GM10847 (cell line): ENCODE data around the gene CDH23.

Experiments used
- POLR2A ChIP-seq: IDR thresholded peaks from 2 replicates; pipeline ENCODE4 v1.6.1; 2011; ENCODE audit not compliant: insufficient read length; ENCODE audit errors: extremely low read depth

Gene CDH23

DNA sequence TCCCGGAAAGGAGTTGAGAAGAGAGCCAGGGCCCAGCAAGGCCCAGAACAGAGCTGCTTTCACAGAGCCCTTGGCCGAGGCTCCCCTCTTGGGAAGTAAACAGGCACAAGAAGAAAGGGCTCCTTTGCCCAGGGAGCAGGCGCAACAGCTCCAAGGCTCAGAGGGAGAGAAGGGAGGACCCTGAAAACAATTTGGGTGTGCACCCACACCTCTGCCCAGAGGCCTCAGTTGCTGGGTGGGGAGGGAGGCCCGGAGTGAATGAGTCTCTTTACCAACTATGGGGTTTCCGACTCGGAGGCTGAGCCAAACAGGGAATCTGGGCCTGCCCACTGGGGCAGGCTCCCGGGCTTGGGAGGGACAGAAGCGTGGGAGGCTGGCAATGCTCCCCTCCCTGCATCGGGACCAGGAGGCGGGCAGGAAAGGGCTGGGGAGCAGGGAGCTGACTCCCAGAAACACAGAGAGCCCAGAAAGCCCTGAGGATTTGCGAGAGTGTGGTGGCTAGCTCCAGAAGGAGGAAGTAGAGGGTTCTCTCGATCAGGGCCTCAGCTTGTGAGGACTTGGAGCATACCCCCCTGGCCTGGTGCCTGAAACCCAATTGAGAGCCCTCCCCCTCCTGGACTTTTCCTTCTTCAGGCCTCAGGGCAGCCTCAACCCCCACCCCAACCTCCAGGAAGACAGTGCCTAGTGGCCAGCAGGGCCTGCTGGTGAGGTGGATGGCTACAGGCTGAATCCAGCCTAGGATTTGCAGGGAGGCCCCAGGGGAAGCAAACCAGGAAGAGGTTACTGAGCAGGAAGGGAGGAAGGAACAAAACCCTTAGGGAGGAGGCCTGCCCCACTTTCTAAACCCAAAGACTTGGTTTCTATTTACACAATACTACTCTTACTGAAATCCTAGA is 316.7 kb downstream of the CDH23 start:
- TF ChIP-seq POLR2A, result no peak

DNA sequence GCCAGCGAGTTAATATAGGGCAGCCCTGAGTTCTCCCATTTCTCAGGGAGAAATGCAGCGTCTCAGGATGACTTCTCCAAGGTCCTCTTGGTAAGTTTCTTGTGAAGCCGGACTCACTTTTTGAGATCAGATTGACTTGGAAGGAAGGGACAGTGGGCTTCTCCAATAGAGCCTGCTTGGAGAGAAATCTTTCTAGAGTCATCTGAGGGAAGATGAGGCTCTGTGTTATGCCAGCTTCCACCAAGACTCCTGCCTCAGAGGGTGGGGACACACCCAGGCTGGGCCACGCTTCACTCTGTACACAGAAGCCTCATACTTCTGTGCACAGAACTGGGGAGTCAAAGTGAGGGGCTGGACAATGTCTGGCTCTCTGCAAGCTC is 317.3 kb downstream of the CDH23 start:
- TF ChIP-seq POLR2A, result no peak

DNA sequence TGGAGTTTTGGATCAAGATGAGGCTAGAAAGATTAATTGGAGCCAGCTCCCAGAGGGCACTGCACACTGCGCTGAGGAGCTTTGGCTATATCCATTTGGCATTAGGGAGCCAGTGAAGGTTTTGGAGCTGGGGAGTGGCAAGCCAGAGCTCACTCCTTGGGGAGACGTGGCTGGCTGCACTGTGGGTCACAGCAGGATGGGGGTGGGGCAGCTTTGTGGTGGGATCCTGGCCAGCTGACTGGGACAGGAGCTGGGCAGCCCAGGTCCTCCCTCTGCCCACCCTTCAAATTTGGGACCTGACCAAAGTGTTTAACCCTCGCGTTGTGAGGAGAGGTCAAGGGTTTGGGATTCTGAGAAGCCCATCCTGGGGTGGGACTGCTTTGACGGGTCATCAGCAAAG is 317.9 kb downstream of the CDH23 start:
- TF ChIP-seq POLR2A, result no peak

GRCh38 chr10:71715026-71715425 is 318.3 kb downstream of the CDH23 start:
- TF ChIP-seq POLR2A, result no peak

- no peak for TF ChIP-seq POLR2A
These were observed 319.1 kb downstream of the CDH23 start for GRCh38 chr10:71715860-71716259.

- TF ChIP-seq POLR2A, result no peak
These were observed 319.7 kb downstream of the CDH23 start for GRCh38 chr10:71716426-71716825.

DNA sequence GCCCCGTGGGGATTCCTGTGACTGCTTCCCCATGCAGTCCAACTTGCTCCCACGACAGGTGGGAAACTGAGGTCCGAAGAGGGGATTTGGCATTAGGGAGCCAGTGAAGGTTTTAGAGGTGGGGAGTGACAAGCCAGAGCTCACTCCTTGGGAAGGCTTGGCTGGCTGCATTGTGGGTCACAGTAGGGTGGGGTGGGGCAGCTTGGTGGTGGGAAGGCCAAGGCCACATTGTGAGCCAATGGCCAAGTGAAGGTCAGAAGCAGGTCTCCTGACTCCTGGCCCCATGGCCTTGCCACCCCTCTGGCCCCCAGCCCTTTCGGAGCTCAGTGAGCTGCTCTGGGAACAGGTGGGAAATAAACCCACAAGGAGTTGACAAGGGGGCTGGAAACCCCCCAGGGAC is 320.3 kb downstream of the CDH23 start:
- no peak for TF ChIP-seq POLR2A

GRCh38 chr10:71717551-71717951 is 320.8 kb downstream of the CDH23 start:
- no peak for TF ChIP-seq POLR2A

GRCh38 chr10:71718165-71718698 is 321.5 kb downstream of the CDH23 start:
- TF ChIP-seq POLR2A, result no peak

GRCh38 chr10:71719042-71719441 is 322.3 kb downstream of the CDH23 start:
- no peak for TF ChIP-seq POLR2A

DNA sequence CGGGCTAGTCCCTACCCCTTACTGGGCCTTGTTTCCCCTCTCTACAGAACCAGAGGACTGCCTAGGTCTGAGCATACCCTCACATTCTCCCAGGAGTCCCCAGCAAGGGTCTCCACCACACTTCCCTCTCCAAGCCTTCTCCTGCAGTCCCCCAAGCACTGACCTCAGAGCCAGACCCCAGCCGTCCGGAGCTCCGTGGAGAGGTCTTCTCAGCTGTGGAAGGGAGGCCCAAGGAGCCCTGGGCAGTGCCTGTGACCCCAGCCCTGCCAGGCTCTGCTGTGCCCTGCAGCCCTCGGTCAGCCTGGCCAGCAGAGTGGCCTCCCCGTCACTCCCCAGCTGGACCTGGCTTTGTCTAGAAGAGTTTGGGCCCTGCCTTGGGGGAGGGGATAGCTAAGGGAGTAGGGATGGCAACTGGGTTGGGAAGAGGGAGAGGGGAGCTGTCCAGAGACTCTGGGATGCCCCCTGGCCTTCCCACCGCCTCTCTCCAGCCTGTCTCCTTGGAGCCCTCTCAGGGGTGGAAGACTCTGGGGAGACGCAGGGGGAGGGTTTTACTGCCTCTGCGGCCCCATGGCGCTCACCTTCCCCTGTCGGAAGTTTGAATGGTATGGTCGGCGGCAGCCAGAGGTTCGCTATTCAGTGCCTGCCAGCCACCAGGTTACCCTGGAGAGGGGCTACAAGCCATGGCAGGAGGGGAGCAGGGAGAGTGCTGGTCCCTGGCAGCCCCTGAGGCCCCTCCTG is 322.9 kb downstream of the CDH23 start, which contains the start of gene C10orf105:
C10orf105 (minus strand) TSS at position 315 of the 738 bp plus-strand sequence. CDS start 3,441 bp downstream, outside the sequence.
- TF ChIP-seq POLR2A, result no peak

DNA sequence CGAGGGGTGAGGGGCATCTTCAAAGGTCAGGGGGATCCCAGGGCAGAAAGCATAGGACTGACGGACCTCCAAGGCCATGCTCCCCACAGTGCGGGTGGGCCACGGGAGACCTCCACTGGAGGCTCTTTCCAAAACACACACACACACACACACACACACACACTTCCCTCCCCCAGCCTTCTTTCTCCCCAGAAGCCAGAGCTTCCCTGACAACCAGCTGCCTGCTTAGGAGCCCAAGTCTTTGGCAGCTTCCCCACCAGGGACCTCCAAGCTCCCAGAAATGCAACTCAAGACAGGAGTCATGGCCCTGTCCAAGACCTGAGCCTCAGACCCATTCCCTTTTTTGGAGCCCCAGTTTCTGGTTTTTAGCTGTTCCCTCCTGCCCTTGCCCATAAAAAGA is 323.6 kb downstream of the CDH23 start:
- TF ChIP-seq POLR2A, result no peak

GRCh38 chr10:71721313-71721712 is 324.6 kb downstream of the CDH23 start:
- no peak for TF ChIP-seq POLR2A

GRCh38 chr10:71722849-71723248 is 326.1 kb downstream of the CDH23 start:
- TF ChIP-seq POLR2A, result no peak

DNA sequence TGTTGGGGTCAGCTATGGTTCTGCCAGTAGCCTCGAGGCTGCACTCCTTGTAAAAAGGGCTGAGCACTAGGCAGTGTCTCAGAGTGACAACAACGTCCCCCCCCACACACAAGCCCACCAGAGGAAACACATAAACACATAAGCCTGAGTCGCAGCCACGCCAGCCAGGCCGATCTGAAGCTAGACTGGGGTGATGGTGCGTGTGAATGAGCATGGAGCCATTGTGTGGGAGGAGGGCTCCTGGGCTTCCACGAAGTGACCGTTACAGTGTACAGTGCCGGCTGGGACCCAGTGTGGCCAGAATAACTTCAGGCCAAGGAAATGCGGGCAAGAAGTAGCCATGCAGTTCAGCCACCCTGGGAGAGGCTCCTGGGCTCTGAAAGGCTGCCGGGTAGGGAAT is 326.6 kb downstream of the CDH23 start:
- no peak for TF ChIP-seq POLR2A

GRCh38 chr10:71724539-71724938 is 327.8 kb downstream of the CDH23 start:
- TF ChIP-seq POLR2A, result no peak
